K562 (cell line): Measurements from ENCODE around the gene SORCS1. TPM values are rescaled to one million over a fixed set of nuclear protein-coding genes. Genes with fewer than 3 reads are reported as not detected.

Experiments
- BHLHE40 ChIP-seq: IDR thresholded peaks from 2 replicates; pipeline ENCODE4 v1.6.1; 2011; ENCODE audit warnings: low read length, improper control_type of control experiment
- C11orf30 ChIP-seq: fragments of 450-650 bp; IDR thresholded peaks from 2 replicates; pipeline ENCODE4 v1.6.1; 2016; ENCODE audit warnings: low read depth, mild to moderate bottlenecking
- CBFA2T2 ChIP-seq: fragments of 450-650 bp; conservative IDR thresholded peaks from 2 replicates; pipeline ENCODE4 v1.6.1; 2017; ENCODE audit warnings: mild to moderate bottlenecking
- CBX8 ChIP-seq: fragments of 200-600 bp; sonication (generic); IDR thresholded peaks from 2 replicates; pipeline ENCODE4 v1.6.1; 2012; ENCODE audit warnings: borderline replicate concordance, mixed run types, low read depth, mild to moderate bottlenecking, moderate library complexity, mixed read lengths, low read length, control low read depth, inconsistent platforms; ENCODE audit not compliant: poor library complexity, severe bottlenecking; ENCODE audit errors: extremely low read depth
- CHCHD3 ChIP-seq: fragments of 250-450 bp; sonication (Bioruptor Pico); IDR thresholded peaks from 2 replicates; pipeline ENCODE4 v2.1.2; 2022; ENCODE audit warnings: mild to moderate bottlenecking
- ELK1 ChIP-seq: sonication (generic); formaldehyde crosslinking; IDR thresholded peaks from 2 replicates; pipeline ENCODE4 v1.8.1; 2022; ENCODE audit warnings: missing genetic modification reagents
- ETS2 ChIP-seq: IDR thresholded peaks from 2 replicates; pipeline ENCODE4 v1.6.1; 2016; ENCODE audit warnings: borderline replicate concordance, missing genetic modification characterization, mild to moderate bottlenecking, moderate library complexity, missing compliant biosample characterization; ENCODE audit not compliant: poor library complexity, severe bottlenecking
- EWSR1 ChIP-seq: fragments of 450-650 bp; IDR thresholded peaks from 2 replicates; pipeline ENCODE4 v1.6.1; 2018; ENCODE audit warnings: borderline replicate concordance, mild to moderate bottlenecking, low read depth, moderate library complexity; ENCODE audit not compliant: partially characterized antibody
- GTF2F1 ChIP-seq: IDR thresholded peaks from 2 replicates; pipeline ENCODE4 v1.6.1; 2011; ENCODE audit warnings: low read depth, low read length, improper control_type of control experiment
- HCFC1 ChIP-seq: IDR thresholded peaks from 2 replicates; pipeline ENCODE4 v1.6.1; 2012; ENCODE audit warnings: low read depth, low read length, improper control_type of control experiment
- IRF9 ChIP-seq: fragments of 450-650 bp; IDR thresholded peaks from 2 replicates; pipeline ENCODE4 v1.6.1; 2016; ENCODE audit warnings: missing biosample characterization, missing genetic modification characterization
- MXD1 ChIP-seq: fragments of 250-450 bp; sonication (Bioruptor Pico); IDR thresholded peaks from 2 replicates; pipeline ENCODE4 v1.8.0; 2021; ENCODE audit warnings: borderline replicate concordance, mild to moderate bottlenecking, moderate library complexity; ENCODE audit not compliant: poor library complexity, severe bottlenecking
- MYBL2 ChIP-seq, 2 experiments: fragments of 450-650 bp in 1 of 2; sonication (generic) in 1 of 2; formaldehyde crosslinking in 1 of 2; IDR thresholded peaks; 2 replicates each; pipeline versions ENCODE4 v1.6.1 to v1.8.1; 2017 to 2022; ENCODE audit warnings: borderline replicate concordance in 1 of 2, inconsistent platforms in 1 of 2, low read depth in 1 of 2, mild to moderate bottlenecking in 1 of 2, missing genetic modification reagents in 1 of 2, moderate library complexity in 1 of 2
- NFATC3 ChIP-seq: fragments of 450-650 bp; IDR thresholded peaks from 2 replicates; pipeline ENCODE4 v1.6.1; 2017; ENCODE audit warnings: mild to moderate bottlenecking
- PML ChIP-seq: IDR thresholded peaks from 2 replicates; pipeline ENCODE4 v1.6.1; 2012; ENCODE audit warnings: low read length, inconsistent platforms
- SMARCB1 ChIP-seq: IDR thresholded peaks from 2 replicates; pipeline ENCODE4 v1.6.1; 2011; ENCODE audit warnings: improper control_type of control experiment, low read depth; ENCODE audit not compliant: insufficient read length
- SPI1 ChIP-seq: IDR thresholded peaks from 2 replicates; pipeline ENCODE4 v1.6.1; 2011; ENCODE audit warnings: low read depth, low read length, control low read depth, borderline replicate concordance
- TCF3 ChIP-seq: sonication (generic); formaldehyde crosslinking; IDR thresholded peaks from 2 replicates; pipeline ENCODE4 v1.4.0; 2020; ENCODE audit warnings: mild to moderate bottlenecking, missing genetic modification reagents
- ZNF41 ChIP-seq: fragments of 250-450 bp; sonication (Bioruptor Pico); conservative IDR thresholded peaks from 2 replicates; pipeline ENCODE4 v1.4.0; 2020; ENCODE audit warnings: mild to moderate bottlenecking
- ZNF589 ChIP-seq: fragments of 200-800 bp; sonication (Bioruptor generic); IDR thresholded peaks from 2 replicates; pipeline ENCODE4 v1.6.1; 2016; ENCODE audit warnings: low read depth, missing genetic modification characterization, missing compliant biosample characterization
- ZNF707 ChIP-seq: fragments of 250-450 bp; sonication (Bioruptor Pico); conservative IDR thresholded peaks from 2 replicates; pipeline ENCODE4 v1.8.0; 2022; ENCODE audit warnings: inconsistent platforms, mild to moderate bottlenecking, moderate library complexity
- polyA plus RNA-seq, 8 experiments: library from polyadenylated mRNA; depleted of rRNA in 4 of 8; stranded (reverse) in 5 of 8; unstranded in 3 of 8; fragments of >200 nt; fragmentation: Nextera tagmentation in 2 of 8; fragmentation: Illumina TruSeq in 1 of 8; extraction: Ambion mirVana in 2 of 8; extraction: Trizol in 1 of 8; gene quantifications; 2 replicates each; pipeline versions ENCODE4 v1.2.1 to v1.2.3, GENCODE V29; 2011 to 2014; ENCODE audit warnings: inconsistent platforms in 1 of 8, missing spikeins in 1 of 8
- total RNA-seq, 7 experiments: library from RNA; depleted of rRNA in 6 of 7; stranded (reverse); fragments of >200 nt in 6 of 7; fragmentation: Illumina TruSeq in 2 of 7; extraction: Trizol in 2 of 7; gene quantifications; 2 replicates each; pipeline versions ENCODE4 v1.2.1 to v1.2.3, GENCODE V29; 2011 to 2021; ENCODE audit warnings: low replicate concordance in 1 of 7
- TF ChIP-seq, protein P1 (sequence below): fragments of 450-650 bp; IDR thresholded peaks from 2 replicates; pipeline ENCODE4 v1.7.1; 2018; ENCODE audit warnings: mild to moderate bottlenecking, low read depth; ENCODE audit not compliant: partially characterized antibody
- TF ChIP-seq, protein P2 (sequence below): fragments of 450-650 bp; formaldehyde crosslinking; IDR thresholded peaks from 2 replicates; pipeline ENCODE4 v1.4.0; 2020; ENCODE audit warnings: mild to moderate bottlenecking, moderate library complexity

The SORCS1 gene
- total and polyA plus RNA-seq, 9 of the 15 experiments (the other 6 are each of a cell fraction or from before 2014, with no cell fraction given), result 1.5 to 3.9 (median 2.7) TPM

DNA sequence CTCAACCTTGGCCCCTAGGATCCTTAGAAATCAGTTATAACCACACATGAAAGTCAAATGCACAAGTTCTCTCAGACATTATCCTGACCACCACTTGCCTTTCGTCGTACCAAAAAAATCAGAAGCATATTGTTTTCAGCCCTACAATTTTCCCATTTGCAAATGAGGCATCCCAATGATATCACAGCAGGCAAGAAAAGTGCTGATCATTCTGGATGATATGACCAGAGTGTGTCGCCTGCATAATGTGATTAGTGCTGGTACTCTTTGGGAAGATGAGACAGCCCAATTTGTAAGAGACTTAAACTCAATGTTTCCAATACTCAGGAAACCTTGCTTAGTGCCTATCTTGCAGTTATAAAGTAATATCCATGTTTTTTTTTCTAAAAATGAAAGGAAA, 168.0 kb downstream of the SORCS1 start (continued):
- TF ChIP-seq IRF9 (tag) (no peak), ETS2 (tag) (no peak), CBX8 (no peak), ZNF41 (CRISPR knock-in tag) (no peak), PML (no peak), EWSR1 (no peak), ELK1 (no peak), ZNF589 (CRISPR knock-in tag) (no peak), TCF3 (peak; percentile 60), GTF2F1 (no peak), CBFA2T2 (peak; percentile 63), SMARCB1 (no peak), CHCHD3 (no peak), C11orf30 (peak; percentile 80), BHLHE40 (no peak), MYBL2 (IDR thresholded peaks at IDR 0.05; ENCODE audit: low read depth) (no peak), MYBL2 (CRISPR knock-in tag; IDR thresholded peaks at IDR 0.05; ENCODE audit: borderline replicate concordance) (no peak), NFATC3 (no peak), SPI1 (no peak), ZNF707 (no peak), MXD1 (no peak), HCFC1 (no peak)
- TF ChIP-seq, protein P1, sequence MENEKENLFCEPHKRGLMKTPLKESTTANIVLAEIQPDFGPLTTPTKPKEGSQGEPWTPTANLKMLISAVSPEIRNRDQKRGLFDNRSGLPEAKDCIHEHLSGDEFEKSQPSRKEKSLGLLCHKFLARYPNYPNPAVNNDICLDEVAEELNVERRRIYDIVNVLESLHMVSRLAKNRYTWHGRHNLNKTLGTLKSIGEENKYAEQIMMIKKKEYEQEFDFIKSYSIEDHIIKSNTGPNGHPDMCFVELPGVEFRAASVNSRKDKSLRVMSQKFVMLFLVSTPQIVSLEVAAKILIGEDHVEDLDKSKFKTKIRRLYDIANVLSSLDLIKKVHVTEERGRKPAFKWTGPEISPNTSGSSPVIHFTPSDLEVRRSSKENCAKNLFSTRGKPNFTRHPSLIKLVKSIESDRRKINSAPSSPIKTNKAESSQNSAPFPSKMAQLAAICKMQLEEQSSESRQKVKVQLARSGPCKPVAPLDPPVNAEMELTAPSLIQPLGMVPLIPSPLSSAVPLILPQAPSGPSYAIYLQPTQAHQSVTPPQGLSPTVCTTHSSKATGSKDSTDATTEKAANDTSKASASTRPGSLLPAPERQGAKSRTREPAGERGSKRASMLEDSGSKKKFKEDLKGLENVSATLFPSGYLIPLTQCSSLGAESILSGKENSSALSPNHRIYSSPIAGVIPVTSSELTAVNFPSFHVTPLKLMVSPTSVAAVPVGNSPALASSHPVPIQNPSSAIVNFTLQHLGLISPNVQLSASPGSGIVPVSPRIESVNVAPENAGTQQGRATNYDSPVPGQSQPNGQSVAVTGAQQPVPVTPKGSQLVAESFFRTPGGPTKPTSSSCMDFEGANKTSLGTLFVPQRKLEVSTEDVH, result no peak
- TF ChIP-seq, protein P2, sequence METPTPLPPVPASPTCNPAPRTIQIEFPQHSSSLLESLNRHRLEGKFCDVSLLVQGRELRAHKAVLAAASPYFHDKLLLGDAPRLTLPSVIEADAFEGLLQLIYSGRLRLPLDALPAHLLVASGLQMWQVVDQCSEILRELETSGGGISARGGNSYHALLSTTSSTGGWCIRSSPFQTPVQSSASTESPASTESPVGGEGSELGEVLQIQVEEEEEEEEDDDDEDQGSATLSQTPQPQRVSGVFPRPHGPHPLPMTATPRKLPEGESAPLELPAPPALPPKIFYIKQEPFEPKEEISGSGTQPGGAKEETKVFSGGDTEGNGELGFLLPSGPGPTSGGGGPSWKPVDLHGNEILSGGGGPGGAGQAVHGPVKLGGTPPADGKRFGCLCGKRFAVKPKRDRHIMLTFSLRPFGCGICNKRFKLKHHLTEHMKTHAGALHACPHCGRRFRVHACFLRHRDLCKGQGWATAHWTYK (CRISPR knock-in tag), result no peak
